ENCODE measurements around the gene DNASE2.
"Not testable (repeated sequence)": the region's sequence is repeated elsewhere in the genome, so short reads cannot be mapped to it uniquely, and the experiment has no call there.

Gene DNASE2

DNA sequence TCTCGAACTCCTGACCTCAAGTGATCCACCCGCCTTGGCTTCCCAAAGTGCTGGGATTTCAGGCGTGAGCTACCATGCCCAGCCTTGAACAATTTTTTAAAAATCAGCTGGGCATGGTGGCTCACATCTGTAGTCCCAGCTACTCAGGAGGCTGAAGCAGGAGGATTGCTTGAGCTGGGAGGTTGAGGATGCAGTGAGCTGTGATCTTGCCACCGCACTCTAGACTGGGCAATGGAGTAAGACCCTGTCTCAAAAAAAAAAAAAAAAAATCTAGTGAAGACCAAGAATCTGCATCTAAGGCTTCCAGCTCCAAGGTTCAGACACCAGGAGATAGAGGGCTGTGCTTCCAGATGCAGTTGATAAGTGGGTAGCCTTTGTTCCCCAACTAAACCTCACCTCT, 17.1 kb downstream of the DNASE2 start:
- DNase-seq = no peak

DNA sequence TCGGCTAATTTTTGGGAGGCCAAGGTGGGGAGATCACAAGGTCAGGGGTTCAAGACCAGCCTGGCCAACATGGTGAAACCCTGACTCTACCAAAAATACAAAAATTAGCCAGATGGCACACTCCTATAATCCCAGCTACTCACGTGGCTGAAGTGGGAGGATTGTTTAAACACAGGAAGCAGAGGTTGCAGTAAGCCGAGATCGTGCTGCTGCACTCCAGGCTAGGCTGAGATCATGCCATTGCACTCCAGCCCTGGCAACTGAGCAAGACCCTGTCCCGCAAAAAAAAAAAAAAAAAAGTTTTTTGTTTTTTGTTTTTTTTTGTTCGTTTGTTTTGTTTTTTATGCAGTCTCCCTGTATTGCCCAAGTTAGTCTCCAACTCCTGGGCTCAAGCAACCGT, 21.7 kb downstream of the DNASE2 start:
- DNase-seq = no peak

DNA sequence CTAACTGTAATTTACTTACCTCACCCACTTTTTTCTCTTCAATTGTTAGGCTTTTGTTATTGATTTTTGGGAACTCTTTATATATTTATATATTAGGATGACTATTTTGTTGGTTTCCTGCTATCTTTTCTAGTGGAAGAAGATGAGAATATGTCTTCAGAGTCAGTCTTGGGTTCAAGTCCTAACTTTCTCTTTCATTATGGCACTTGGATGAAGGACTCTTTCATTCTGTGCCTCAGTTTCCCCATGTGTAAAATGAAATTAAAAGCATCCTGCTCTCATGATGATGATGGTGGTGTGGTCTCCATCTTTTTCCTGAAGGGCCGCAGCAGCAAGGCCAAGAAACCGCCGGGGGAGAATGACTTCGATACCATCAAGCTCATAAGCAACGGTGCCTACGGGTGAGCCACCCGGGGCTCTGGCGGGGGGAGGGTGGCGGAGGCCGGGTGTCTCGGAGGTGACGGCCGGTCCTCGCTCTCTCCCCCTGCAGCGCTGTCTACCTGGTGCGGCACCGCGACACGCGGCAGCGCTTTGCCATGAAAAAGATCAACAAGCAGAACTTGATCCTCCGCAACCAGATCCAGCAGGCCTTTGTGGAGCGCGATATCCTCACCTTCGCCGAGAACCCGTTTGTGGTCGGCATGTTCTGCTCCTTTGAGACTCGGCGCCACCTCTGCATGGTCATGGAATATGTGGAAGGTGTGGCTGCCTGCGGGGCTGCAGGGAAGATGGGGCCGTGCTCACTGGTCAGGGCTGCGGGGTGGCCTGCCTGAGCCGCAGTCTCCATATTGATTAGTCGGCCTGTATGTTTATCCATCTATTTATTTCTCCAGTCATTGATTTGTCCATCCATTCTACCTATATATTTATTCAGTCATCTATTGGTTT, 23.0 kb downstream of the DNASE2 start:
- no peak for DNase-seq

DNA sequence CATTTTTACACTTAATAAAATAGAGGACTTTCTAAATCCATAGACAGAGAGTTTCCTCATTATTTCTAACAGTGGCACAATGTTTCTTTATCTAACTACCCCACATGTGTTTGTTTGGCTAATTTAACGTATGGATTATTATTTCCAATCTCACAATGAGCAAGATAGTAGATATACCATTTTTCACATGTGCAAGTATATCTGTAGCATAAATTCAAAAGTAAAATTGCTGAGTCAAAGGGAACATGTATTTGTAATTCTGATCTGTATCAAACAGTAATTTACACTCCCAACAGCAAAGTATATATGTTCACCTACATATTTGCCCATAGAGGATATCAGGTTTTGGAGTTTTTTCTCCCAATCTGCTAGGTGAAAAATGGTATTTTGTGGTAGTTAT, 24.6 kb downstream of the DNASE2 start:
- DNase-seq = no peak

DNA sequence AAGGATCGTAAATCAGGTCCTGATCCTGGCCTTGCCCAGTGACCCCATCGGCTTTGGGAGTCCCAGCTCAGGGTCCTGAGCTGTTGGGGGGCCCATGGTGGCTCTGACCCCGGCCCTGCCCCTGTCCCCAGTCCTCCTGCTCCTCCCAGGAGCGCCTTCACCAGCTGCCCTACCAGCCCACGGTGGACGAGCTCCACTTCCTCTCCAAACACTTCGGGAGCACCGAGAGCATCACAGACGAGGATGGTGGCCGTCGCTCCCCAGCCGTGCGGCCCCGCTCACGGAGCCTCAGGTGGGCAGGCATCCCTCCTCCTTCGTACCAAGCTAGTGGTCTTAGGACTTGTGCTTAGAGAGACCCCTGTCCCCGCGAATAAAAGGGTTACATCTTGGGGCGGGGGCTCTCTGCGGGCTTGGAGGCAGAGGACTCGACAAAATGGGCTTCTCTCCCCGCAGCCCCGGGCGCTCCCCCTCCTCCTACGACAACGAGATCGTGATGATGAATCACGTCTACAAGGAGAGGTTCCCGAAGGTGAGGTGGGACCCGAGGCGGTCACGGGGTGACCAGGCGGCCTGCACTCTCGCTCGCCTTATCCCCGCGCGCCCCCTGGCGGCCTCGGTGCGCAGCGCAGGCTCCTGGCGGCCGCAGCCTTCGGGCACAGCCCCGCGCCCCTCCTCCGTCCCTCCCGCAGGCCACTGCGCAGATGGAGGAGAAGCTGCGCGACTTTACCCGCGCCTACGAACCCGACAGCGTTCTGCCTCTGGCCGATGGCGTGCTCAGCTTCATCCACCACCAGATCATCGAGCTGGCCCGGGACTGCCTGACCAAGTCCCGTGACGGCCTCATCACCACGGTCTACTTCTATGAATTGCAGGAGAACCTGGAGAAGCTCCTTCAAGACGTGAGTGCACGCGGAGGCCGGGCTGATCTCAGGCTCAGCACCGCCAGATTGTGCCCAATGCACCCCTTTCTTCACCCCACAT, 33.8 kb downstream of the DNASE2 start:
- DNase-seq = no peak

DNA sequence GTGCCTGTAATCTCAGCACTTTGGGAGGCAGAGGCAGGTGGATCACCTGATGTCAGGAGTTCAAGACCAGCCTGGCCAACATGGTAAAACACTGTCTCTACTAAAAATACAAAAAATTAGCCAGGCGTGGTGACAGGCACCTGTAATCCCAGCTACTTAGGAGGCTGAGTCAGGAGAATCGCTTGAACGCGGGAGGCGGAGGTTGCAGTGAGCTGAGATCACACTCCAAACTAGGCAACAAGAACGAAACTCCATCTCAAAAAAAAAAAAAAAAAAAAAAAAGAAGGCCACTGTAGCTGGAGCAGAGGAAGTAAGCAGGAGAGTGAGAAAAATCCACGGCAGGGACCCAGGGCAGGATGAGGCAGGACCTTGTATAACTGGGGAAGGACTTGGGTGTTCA, 34.6 kb downstream of the DNASE2 start:
- DNase-seq = not testable (repeated sequence)

DNA sequence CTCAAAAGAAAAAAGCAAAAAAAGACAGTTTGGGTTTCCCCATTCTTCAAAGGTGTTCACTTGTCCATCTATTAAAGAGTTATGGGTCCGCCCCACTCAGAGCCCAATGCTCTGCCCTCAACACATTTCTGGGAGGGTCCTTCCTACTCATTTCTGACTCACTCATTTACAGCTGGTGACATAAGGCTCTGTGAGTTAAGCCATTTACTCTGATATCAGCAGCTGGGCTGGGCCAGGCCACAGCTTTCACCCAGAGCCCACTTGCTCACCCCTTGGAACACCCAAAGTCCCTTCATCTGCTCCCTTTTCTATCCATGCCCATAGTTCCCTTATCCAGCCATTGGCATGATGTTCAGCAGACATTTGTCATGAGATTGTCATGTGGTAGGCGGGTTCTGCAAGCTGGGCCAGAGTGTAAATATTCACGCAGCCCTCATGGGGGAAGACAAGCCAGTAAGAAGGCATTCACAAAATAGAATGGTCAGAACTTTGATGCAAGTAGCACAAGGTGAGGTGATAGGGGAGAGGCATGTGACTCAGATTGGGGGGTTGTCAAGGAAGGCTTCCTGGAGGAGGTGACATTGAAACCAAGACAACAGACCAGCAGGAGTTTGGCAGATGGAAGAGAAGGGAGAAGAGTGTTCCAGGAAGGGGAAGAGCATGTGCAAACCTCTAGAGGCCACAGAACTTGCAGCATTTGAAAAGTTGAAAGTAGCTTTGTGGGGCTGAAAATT, 37.1 kb downstream of the DNASE2 start:
- no peak for DNase-seq

DNA sequence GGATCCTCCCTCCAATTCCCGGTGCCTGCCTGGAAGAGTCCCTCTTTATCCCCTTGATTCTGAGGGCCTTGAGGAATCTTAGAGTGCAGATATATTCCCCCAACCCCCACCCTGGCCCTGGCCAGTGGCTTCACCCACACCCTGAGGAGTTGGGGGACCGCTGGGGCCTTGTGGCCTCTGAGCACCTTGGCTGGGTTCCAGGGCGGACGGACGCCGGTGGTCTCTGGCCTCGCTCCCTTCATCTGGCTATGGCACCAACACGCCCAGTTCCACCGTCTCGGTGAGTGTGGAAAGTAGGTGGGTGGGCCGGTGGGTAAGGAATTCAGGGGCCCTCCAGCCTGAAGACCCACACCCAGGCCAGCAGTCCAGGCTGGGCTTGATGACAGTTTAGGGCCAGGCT, 37.9 kb downstream of the DNASE2 start:
- DNase-seq = no peak

DNA sequence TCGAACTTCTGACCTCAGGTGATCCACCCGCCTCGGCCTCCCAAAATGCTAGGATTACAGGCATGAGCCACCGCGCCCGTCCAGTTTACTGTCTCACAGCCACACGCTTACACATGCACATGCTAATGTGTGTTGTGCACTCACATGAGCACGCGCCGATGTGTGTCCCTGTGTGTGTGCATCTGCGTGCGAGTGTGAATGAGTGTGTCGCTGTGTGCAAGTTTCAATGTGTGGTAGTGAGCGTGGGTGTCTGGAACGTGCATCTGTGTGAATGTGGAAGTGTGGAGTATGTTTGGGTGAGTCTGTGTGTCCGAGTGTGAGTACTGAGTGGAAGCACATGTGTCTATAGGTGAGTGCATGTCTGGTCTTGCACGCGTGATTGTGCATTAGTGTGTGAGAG, 38.7 kb downstream of the DNASE2 start:
- no peak for DNase-seq

GRCh38 chr19:12841094-12841493, 40.2 kb downstream of the DNASE2 start:
- DNase-seq = no peak

DNA sequence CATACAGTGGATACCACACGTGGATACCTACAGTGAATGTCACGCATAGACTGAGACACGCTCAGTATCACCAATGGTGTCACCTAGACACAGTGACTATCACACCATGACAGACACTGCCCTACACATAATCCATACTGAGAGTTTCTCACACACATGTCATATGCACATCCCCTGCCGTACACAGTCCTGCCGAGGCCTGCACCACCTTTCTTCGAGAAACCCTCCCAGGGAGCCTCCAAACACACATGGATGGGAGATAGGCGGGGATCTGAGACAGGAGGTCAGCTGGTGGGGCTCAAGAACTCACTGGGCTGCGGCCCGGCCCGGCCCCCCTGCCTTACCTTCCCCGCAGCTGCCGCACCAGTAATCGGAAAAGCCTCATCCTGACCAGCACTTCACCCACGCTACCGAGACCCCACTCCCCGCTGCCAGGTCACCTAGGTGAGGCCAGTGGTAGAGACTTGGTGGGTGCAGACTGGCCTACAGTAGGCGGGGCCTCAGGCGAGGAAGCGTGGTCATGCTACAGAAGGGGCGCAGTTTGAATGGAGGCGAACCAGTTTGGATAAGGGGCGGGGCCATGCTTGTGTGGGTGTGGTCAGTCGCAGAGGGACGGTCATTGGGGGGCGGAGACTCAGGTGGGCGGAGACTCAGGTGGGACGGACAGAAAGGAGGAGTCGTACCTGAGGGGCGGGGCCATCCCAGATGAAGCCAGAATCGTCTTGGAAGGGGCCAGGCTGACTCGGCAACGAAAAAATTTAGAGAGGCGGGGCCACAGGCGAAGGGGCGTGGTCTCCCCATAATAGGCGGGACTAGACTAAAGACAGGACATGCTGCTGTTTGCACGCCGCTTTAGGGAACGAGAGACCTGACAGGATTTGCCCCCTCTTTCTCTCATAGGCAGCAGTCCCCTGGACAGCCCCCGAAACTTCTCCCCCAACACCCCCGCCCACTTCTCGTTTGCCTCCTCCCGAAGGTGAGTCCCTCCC, 40.9 kb downstream of the DNASE2 start:
- DNase-seq = peak in 1 of 2 experiments; percentile 39

DNA sequence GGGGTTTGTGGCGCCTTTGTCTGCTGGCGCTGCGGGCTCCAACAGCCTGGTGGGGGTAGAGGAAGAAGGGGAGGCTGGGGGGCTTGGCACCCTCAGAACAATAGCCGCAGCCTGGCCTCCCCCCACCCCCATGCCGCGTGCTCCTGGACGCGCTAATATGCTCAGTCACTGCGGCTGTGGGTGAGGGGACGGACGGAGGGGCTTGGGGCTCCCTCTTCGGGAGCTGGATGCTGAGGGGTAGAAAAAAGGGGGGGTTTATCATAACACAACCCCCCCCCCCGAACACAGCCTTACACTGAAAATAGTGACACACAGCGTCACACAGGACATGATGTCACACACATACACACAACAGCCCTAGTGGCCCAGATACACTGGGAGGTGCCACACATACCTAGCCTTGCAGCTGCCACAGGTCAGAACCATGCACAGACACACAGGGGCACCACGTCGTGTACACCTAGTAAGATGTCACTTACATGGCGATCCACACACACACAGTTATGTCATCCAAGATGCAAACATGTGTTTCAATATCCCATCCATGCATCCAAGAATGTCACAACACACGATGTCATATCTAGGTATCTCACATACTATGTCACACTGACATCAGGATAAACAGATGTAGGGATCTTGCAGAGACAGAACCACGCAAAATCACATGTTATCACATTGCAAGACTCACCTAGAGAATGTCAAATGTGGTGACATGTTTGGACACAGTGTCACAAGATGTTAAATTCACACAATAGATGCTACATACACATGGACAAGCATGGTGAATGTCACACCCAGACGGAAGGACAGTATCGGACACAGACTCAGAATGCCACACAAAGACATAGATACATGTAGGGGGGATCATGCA, 42.1 kb downstream of the DNASE2 start:
- DNase-seq = no peak

GRCh38 chr19:12838182-12838885, 42.9 kb downstream of the DNASE2 start, which contains the start of gene MAST1:
TSS of gene MAST1 (plus strand) at chr19:12838515. CDS start at chr19:12838573, 58 bp downstream.
- DNase-seq = peak in 1 of 2 experiments; percentile 69

DNA sequence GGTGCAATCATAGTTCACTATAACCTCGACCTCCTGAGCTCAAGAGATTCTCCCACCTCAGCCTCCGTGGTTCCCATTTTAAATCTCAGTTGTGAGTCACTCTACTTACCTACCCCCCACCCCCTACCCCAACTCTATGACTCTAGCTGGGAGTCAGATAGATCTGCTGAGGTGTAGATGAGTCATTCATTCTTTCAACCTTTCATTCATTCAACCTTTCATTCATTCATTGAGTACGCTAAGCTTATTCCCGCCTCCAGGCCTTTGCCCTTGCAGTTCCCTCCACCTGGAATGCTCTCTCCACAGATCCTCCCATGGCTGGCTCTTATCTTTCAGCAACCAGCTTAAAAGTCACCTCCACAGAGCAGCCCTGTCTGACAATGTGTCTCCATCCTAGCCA, 44.0 kb downstream of the DNASE2 start:
- no peak for DNase-seq

DNA sequence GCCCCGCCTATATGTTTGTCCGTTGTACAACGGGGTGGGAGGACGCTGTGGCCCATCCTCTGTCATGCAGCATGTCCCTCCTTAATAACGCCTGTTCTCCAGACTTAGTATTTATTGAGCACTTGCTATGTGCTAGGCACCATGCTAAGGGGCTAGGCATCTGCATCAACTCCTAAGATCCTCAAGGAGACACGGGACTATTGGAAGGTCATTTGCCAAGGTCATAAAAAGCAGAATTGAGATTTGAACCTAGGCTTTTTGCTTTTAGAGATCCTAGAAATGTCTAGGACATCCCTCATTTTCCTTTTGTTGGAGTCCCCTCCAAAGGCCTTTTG, 44.8 kb downstream of the DNASE2 start:
- DNase-seq = no peak

GRCh38 chr19:12834976-12835757, 46.1 kb downstream of the DNASE2 start:
- peak in 1 of 2 experiments; percentile 60 for DNase-seq

GRCh38 chr19:12834566-12834943, 46.7 kb downstream of the DNASE2 start, which contains the start of gene RTBDN:
TSS of gene RTBDN (minus strand) at chr19:12834579. CDS start at chr19:12829979, 4,600 bp downstream.
- DNase-seq = peak in 1 of 2 experiments; percentile 53

GRCh38 chr19:12833738-12834565, 47.3 kb downstream of the DNASE2 start:
- DNase-seq = peak in 1 of 2 experiments; percentile 85

All from NCI-H446 (cell line).